ENCODE measurements around the gene C20orf204.

C20orf204 gene

DNA sequence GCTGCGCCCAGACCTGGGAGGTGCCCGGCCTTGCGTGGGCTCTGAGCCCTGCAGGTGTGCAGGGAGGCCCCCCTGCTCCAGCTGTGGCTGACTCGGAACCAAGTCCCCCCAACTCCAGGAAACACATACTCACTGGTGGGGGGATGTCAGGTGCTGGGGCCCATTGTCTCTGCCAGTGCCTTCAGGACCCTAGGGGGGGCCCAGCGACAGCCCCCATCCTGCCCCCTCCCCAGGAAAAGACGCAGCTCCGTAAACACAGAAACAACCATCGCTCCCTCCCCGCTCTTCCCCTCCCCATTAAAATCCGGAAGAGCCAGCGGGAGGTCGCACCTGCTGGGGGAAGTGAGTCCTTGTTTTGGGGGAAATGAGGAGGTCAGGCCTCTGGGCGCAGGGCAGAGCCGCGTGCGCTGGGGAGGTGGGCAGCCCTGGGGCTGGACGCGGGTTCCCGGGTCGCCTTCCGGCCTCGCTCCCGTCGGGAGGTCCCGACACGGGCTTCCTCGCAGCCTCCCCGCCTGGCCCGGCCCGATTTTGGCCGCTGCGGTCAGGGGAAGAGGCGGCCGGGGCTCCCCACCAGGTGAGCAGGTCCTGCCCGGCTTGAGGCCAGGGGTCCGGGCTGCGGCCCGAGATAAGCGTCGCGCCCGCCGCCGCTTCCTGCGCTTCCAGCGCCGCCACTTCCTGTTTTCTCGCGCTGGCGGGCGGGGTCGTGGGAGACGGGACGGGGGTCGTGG, 6.2 kb downstream of the C20orf204 start:
- DNase-seq: no peak

DNA sequence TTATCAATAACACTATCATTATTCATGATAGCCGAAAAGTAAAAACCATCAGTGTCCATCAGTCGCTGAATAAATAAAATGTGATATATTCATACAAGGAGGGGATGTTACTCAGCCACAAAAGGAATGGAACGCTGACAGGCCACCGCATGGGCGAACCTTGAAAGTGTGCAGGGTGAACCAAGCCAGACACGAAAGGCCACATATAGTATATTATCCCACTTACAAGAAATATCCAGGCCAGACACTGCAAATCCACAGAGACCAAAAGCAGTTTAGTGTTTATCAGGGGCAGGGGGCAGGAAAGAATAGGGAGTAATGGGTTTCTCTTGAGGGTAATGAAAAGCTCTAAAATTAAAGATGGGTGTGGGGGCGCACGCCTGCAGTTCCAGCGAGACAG, 7.8 kb downstream of the C20orf204 start:
- DNase-seq: no peak

DNA sequence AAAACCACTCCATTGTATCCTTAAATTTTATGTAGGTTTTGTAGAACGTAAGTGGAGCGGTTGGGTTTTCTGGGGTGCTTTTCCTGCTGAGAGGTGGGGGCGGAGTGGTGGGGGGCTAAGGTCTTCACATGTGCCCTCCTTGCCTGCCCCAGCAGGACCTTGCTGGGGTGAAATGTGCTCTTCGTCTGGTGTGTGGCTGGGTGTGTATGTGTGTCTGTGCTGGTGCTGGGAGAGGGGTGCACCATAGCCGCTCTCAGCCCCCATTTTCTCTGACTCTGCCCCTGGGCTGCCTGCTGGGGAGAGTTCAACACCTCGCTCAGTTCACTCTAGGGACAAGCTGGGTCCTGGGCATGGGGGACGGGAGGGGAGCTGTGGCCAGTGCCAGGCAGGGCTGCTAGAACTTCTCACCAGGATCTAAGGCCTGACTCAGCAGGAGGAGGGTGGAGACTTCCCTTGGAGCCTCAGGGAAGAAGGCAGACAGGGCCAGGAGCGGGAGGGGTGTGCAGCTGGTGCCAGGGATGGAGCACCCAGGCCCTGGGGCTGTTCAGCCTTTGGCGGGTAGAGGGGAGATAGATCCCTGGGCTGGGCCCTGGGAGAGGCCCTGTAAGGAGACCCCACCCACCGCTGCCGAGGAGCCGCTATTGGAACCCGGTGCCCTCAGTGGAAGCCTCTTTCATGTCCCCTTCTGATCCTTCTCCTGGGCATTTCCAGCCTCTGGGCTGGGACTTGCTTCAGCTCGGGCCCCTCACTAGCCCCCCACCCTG, 8.7 kb downstream of the C20orf204 start:
- no peak for DNase-seq

DNA sequence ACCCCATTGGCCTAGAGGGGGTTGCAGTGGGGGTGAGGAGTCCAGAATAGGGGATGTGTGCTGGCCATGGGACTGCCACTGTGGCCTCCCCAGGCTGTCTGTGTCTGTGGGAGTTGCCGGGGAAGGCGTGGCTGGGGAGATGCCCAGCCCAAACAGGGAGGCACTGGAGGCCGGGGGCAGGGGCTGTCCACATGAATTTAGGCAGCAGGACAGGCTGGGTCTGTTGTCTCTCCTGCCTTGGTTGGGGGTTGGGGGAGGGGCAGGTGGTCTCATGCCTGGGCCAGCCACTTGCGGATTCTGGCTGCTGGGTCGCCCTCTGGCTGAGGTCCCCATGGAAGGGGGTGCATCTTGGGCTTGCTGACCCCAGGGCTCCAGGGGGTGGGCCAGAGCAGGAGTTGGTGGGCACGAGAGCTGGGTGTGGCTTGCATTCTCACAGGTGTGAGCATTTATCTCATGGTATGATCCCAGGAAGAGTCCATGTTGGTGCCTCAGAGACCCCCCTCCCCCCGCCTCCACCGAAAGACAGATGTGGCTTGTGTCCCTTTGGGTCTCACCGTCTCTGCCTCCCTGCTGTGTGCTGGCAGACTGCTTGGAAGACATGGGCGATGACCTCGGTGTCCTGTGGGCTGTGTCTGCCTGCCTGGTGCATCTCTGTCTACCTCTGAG, 9.5 kb downstream of the C20orf204 start:
- no peak for DNase-seq

DNA sequence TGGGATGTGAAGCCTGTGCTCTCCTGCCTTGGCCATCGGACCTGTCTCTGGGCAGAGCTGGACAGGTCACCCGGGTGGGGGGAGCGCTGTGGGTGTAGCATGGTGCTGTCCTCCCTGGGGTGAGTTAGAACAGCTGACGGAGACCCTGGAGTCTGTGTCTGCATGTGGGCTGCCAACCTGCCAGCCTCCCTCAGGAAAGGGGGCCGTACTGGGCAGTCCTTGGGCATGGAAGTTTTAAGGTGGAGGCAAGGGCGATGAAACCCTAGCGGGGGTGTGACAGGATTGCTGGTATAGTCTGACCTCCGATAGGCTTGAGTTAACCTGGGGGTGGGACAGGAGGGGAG, 11.0 kb downstream of the C20orf204 start:
- DNase-seq: no peak

DNA sequence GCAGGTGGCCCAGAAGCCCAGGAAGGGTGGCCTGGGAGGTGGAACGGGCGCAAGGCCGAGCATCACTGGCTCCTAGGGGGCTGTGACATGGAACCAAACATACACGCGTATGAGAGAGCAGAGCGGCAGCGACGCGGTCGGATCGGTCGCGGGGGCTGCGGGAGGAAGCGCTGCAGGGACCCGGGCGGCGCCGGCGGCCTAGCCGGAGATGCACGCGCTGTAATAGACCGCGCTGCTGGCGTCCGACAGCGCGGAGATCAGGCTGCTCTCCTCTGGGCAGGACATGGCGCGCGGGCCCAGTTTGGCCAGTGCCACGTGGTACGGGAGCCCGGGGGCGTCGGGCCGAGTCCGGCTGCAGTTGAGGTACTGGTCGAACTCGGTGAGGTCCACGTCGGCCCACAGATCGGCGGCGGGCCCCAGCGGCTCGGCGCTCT, 12.0 kb downstream of the C20orf204 start:
- DNase-seq: no peak

DNA sequence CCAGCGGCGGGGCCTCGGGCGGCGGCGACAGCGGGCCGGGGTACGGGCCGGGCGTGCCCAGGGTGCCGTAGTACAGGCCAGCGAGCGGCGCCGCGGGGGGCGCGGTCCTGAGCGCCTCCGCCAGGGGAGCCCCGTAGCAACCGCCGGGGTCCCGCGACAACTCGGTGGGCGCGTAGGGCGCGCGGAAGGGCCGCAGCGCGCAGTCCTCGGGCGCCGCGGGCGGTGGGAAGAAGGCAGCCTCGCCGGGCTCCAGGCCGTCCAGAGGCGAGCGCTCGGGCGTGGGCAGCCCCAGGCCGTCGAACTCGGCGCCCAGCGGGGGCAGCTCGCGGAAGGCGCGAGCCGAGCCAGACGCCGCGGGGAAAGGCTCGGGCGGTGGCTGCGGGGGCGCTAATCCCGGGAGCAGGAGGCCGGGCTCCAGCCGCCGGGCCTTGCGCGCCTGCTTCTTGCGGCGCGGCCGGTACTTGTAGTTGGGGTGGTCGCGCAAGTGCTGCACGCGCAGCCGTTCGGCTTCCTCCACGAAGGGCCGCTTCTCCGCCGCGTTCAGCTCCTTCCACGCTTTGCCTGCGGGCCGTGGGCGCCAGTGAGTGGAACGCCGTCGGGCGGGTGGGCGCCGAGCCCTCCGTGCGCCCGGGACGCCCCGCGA, 12.5 kb downstream of the C20orf204 start:
- DNase-seq: no peak

DNA sequence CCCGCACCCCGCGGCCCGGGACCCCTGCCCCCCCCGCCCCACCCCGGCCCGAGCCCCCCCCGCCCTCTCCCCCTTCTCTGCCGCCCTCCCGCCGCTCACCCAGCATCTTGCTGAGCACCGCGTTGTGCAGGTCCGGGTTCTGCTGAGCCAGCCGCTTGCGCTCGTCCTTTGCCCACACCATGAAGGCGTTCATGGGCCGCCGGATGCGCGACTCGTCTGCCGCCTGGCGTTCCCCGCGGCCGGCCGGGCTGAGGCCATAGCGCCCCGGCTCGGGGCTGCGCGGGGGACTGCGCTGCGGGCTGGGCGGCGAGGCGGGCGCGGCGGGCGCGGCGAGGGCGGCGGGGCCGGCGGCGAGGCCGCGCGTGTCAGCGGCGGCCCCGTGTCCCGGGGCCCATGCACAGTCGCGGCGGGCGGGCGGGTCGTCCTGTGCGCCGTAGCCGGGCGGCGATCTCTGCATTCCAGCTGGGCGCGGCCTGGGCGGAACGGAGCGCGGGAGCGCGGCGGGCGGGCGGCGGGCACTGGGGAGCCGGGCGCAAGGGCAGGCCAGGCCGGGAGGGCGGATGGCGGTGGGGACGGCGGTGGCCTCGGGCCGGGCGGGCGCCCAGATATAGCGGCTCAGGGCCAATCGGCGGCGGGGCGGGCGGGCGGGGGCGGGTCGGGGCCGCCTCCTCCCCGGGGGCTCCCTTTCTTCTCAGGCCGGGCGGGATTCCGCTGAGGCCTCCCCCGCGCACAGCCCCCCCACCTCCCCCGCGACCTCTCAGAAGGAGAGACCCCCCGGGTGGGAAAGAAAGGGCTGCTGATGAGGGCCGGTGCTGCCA, 13.3 kb downstream of the C20orf204 start, which contains the start of gene SOX18:
SOX18 (minus strand) TSS at position 580 of the 818 bp plus-strand sequence; CDS start at position 457, 123 bp downstream.
- no peak for DNase-seq

DNA sequence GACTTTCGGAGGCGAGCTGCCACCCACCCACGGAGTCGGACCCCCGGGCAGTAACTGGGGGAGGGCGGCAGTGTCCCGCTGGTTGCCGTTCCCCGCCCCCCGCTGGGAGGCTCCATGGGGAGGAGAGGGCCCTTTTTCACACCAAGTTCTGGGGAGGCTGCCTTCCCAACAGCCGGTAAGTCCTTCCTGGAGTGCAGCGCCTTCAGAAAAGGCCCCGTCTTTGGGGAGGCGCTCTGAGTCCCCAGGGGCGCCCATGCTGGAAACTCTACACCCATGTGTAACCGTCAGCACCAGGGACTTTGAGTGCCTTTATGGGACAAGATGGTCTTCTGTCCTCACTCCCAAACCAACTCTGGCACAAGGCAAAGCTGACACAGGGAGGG, 13.9 kb downstream of the C20orf204 start:
- no peak for DNase-seq

DNA sequence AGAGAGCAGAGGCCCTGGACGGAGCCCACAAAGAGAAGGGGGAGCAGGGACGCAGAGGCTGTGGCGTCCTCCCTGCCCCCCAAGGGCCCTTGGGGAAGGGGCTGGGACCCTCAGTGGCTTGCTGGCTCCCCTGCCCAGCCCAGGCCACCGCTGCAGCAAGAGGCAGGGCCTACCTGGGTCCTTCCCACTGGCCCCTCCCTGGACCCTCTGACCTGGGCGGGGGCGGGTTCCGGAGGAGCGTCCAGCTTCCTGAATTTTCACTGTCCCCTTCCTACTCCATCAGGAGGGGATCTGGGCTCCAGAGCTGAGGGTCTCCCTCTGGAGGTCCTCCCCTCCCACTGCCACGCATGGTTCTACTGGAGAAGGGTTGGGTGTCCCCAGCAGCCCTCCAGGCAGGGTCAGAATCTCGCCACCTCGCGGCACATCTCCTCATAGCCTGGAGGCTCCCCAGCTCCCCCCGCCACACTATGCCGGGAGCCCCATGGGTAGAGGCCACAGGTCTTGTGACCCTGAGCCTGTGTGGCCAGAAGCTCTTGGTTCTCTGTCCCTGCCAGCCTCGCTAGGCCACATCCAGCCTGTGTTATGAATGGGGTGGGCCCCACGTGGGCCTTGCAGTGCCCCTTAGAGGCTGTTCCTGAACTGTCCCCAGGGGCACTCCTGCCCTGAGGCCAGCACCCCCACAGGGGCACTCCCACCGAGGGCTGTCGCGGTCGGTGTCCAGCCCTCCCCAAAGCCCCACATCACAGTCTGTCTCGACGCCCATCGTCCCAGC, 14.5 kb downstream of the C20orf204 start:
- DNase-seq: no peak

DNA sequence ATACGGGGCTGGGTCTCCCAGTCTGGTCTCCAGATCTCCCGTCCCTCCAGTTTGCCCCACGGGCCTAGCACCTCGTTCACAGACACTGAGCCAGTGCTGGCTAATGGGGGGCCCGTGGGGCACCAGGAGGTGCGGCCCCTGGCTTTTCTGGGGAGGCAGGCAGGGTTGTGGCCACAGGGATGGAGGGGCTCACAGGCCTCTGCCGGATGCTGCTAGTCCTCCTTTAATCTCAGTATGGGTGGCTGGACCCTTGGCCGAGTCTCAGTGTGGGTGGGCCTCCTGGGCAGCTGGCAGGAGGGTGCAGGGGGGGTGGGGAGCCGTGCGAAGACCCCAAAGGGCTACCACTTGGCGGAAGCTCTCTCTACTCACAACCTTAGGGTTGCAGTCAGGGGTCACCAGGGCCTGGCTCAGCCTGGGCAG, 15.1 kb downstream of the C20orf204 start:
- no peak for DNase-seq

DNA sequence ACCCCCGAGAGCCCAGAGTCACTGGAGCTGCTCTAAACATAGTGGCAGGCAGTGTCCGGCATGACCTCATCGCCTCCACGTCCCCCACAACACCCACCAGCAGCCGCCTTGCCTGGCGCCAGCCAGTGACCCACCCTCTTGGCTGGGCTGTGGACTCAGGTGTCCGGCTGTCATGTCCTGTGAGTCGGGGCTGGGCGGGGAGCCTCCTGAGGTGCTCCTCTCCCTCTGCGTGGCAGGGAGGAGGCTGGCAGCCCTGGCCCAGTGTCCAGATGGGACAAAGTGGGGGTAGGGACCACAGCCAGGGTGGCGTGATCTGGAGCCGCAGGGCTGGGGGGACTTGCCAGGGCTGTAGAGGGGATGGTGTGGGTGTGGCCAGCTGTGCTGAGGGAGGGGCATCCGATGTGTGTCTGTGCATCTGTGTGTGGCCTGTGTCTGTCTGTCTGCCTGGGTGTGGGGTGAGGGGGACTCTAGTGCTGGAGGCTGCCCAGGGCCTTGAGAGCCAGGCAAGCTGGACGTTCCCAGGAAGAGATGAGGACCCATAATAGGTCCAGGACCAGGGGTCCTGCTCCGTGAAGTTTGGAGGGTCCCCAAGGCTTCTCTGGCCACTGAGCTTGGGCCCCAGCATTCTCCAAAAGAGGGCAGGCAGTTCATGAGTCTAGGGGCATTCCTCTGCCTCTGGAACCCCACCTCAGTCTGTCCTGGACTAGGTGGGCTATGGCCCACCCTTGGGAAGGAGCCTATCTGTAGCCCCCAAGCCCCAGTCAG, 15.8 kb downstream of the C20orf204 start:
- no peak for DNase-seq

DNA sequence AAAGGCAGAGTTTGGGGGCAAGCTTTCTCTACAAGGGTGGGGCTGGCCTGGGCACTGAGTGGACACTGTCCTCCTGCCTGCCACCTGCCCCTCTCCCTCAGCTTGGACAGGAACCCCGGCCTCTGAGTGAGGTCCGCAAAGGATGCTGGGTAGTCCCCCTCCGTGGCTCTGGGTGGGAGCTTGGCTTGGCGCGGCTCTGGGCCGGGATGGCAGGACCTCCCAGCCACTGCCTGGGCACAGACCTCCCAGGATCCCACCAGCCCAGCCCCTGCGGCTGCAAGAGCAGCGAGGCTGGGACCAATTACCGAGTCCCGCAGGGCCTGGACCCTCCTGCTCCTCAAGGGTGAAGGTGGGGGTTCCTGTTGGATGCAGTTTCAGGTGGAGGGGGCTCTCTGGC, 16.3 kb downstream of the C20orf204 start:
- DNase-seq: no peak

DNA sequence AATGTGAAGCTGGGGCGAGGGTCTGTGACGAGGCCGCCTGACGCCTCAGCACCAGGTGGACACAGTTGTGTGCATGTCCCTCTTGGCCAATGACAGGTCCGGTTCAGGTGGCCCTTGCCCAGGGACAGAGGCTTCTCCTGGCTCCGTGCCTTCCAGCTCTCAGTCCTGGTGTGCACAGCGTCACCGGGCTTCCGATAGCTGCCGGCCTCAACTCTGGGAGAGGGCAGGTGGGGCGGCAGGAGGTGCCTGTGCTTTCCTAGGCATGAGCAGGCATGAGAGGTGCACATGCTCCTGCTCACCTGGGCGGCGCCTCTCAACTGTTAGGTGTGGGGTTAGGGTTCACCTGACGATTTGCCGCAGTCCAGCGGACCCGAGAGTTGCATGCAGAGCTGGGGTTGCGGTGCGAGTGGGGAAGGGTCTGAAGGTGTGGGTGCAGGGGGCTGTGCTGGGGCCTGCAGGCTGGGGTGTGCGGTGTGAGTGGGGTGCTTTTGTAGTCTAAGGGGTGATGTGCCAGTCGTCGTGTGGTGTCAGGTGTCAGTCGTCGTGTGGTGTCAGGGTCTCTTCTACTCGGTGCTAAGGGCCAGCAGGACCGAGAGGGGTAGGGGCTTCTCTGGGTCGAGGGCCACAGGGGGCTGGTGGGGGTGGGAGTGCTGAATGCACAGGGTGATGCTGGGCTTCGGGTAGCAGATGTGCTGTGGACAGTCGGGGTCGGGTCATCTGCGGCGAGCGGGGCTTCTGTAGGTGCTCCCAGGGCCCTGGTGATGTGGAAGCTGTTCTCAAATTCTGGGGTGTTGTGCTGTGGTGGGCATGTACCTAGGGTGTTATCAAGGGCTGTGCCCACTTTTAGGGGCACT, 17.2 kb downstream of the C20orf204 start:
- DNase-seq: no peak

DNA sequence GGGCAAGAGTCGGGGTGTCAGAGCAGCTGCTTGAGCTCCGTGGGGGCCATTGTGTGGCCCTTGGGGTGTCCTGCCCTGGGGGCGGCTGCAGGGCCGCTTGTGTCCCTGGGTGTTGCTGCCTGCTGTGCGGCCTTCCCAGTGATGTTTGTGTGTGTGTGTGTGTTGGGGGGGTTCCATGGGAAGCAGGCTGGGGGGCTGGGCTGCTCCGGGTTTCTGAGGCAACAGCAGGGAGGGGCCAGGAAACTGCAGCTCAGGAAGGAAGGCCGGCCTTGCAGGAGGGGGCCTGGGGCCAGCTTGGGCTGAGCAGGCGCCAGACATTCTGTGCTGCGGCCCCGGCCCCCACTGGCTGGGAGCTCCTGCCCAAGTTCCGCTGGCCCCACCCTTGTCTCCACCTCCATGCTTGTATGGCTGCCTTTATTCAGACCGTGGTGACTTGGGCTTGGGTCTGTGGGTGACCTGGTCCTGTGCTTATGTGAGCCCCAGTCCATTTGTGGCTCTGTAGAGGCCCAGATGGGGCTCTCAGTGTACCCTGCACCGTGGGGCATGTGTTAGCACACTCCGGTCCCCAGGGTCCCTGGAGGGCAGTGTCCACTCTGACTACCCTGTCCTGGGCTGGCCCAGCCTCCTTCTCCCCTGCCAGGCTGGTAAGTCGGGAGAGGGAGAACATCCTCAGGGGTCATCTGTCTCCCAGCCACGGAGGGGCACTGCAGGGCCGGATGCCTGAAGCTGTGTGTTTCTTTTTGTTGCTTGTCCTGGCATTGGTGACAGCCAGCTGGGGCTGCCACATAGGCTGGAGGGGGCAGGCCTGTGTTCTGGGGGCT, 18.1 kb downstream of the C20orf204 start:
- DNase-seq: no peak

DNA sequence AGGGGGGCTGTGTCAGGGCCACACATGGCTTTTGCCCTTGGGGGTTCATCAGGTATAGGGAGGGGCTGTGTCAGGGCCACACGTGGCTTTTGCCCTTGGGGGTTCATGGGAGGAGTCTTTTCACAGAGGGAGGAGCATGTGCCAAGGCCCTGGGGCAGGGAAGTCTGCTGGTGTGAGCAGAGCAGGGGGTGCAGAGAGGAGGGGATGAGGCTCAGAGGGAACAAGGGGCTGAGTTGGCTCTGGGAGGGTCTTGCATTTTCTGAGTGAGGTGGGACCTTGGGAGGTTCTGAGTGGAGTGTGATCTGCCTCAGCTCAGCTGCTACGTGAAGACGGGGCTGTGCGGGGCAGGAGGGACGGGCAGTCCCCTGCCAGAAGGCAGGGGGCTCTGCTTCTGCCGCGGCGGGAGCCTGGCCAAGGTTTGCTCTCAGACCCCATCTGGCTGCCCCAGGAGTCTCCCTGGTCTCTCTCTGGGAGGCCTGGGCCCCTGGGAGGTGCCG, 19.5 kb downstream of the C20orf204 start:
- DNase-seq: no peak

DNA sequence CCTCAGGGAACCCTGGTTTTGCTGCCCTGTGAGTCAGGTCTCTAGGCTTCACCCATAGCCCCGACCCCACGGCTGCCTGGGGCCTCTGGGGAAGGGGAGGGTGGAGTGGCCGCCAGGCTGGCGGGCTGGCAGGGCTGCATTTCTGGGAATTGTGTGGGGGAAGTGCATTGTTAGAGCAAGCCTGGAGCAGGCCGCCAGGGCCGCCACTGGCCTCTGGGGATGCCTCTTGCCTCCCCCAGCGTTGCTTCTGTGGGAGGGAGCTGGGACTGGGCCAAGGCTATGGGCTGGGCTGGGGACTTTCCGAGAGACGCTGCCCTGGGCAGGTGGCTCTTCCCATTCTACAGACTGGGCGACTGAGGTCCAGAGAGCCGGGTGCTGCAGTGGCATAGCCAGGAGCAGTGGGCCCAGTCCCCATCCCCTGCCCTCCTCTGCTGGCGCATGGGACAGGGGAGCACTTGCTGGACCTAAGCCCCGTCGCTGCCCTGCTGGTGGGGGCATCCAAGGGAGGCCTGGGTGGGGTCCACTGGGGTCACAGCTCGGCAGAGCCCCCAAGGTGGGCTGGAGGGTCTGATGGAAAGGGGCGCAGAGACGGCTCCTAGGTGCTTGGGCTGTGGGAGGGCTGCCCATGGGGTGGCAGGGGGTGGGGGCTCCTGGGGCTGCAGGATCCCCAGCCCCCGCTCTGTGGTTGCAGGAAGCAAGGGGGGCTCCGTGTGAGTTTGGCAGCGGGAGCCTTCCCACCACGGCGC, 20.1 kb downstream of the C20orf204 start:
- DNase-seq: no peak

DNA sequence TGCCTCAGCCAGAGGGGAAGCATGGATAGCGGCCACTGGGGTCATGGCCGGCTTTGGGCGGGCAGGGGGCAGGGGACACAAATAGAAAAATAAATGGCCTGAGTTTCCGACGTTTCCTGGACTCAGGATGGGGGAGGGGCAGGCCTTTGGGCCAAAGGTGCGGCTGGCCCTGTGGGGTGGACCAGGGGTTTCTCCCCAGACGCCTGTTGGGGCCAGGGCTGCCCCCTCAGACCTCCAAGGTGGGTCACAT, 20.6 kb downstream of the C20orf204 start:
- no peak for DNase-seq
